GM19023 (cell line): Measurements from ENCODE around the gene PPP1R3E.
"Not testable (repeated sequence)": the region's sequence is repeated elsewhere in the genome, so short reads cannot be mapped to it uniquely, and the experiment has no call there.

Source experiments
- ATAC-seq: cut with Tn5 transposase; IDR thresholded peaks from one replicate; pipeline ENCODE4 v1.9.1; 2021; ENCODE audit warnings: mild to moderate bottlenecking, moderate library complexity; ENCODE audit not compliant: unreplicated experiment

PPP1R3E gene

GRCh38 chr14:23297611-23298277 lies 4.9 kb downstream of the PPP1R3E start:
- no peak for ATAC-seq

GRCh38 chr14:23297096-23297495 lies 5.6 kb downstream of the PPP1R3E start:
- ATAC-seq = no peak

- ATAC-seq = no peak
These were observed 6.5 kb downstream of the PPP1R3E start for GRCh38 chr14:23296012-23296777.

- ATAC-seq = no peak
These were observed 7.7 kb downstream of the PPP1R3E start for GRCh38 chr14:23294734-23295561.

- no peak for ATAC-seq
These were observed 15.7 kb downstream of the PPP1R3E start for GRCh38 chr14:23286902-23287479.

DNA sequence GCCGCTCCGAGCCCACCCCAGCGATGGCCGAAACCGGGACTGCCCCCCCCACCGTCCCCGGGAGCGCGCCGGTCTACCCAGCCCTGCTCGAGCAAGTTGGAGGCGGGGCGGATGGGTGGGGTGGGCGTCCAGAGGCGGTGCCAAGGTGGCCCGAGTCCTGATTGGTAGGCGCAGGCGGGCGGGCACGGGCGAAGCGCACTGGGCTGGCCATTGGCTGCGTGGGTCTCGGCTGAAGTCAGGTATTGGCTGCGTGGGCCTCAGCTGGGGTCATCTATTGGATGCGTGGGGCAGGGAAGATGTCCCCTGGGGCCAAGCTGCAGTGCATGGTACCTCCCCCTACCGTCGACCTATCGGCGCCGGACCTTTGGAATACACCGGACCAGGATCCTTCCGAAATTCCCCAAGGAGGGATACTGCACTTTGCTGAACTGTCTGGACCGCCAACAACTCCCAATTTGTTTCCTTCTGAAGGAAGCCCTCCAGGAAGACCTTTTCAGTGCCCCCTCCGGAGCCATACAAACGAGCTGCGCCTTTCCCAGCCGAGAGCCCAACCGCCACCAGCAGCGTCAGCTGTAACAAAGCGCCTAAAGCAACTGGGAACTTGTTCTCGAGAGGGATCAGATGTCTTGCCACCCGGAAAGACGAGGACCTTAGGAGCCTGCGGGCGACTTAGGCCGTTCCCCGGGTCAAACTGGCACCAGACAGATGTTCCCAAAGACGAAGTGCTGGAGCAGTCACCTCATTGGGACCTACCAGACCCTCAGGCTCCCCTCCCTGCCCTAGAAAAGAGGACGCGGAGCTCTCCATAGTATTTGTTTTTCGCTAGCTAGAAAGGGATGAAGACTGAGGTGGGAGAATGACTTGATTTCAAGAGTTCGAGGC lies 16.4 kb downstream of the PPP1R3E start, which contains the start of gene HOMEZ:
TSS of gene HOMEZ (minus strand) at position 113 of the 882 bp plus-strand sequence. CDS start 180 bp downstream, outside the sequence.
- ATAC-seq = peak; percentile 99

- peak; percentile 17 for ATAC-seq
These were observed 17.1 kb downstream of the PPP1R3E start for GRCh38 chr14:23285530-23286019.

- no peak for ATAC-seq
These were observed 17.8 kb downstream of the PPP1R3E start for GRCh38 chr14:23284654-23285529.

DNA sequence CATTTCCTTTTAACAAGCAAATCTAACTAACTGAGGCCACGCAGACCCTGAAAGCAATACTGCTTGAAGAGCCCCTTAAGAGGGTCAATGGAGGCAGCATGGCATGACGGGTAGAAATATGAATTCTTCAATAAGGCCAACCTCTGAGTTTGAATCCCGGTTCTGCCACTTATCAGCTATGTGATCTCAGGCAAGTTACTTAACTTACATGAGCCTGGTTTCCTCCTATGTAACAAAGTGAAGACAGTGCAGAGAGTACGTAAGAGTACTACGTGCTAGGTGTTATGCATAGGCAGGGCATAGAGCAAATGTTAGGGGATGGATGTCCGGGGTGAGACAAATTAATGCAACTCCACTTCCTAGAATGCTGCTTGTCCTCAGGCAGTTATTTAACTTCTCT lies 21.4 kb downstream of the PPP1R3E start:
- ATAC-seq = no peak

- not testable (repeated sequence) for ATAC-seq
These were observed 24.7 kb downstream of the PPP1R3E start for GRCh38 chr14:23277928-23278327.

DNA sequence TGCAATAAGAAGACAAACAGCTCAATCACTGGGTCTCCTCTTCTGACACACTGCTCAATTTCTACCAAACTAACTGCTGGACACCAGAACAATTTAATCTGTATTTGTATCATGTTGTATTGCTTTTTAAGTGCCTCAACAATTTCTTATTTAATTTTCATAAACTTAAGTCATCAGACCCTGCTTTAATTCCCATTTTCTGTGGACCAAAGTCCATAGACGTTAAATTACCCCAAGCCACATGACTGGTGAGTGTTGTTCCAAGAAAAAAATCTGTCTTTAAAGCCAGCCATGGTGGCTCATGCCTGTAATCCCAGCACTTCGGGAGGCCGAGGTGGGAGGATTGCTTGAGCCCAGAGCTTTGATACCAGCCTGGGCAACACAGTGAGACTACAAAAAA lies 25.5 kb downstream of the PPP1R3E start:
- no peak for ATAC-seq

DNA sequence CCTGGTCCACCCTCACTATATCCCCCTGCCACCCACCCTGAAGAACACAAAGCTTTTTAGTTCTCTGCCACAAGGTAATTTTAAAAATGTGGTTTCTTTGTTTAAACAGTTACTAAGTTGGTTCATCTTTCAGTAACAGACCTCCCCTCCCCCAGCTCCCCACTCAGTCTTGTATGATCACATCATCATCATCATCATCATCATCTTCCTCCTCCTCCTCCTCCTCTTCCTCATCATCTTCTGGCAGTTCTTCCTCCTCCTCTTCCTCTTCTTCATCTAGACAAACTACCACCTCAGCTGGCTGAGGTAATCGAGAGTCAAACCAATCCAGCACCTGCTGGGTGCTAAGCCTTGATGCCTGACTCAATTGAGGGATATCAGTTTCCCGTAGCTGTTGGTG lies 27.2 kb downstream of the PPP1R3E start:
- no peak for ATAC-seq

DNA sequence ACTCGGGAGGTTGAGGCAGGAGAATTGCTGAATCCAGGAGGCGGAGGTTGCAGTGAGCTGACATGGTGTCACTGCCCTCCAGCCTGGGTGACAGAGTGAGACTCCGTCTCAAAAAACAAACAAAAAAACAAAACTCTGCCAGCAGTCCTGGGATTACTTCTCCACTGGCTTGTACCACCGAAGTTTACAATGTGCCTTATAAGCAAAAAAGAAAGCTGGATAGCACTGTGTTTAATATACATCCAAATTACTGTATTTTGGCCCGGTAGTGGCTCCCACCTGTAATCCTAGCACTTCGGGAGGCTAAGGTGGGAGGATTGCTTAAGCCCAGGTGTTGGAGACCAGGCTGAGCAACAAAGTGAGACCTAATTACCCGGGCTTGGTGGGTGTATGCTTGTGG lies 33.5 kb downstream of the PPP1R3E start:
- ATAC-seq = no peak

GRCh38 chr14:23260849-23261248 lies 41.8 kb downstream of the PPP1R3E start:
- not testable (repeated sequence) for ATAC-seq

DNA sequence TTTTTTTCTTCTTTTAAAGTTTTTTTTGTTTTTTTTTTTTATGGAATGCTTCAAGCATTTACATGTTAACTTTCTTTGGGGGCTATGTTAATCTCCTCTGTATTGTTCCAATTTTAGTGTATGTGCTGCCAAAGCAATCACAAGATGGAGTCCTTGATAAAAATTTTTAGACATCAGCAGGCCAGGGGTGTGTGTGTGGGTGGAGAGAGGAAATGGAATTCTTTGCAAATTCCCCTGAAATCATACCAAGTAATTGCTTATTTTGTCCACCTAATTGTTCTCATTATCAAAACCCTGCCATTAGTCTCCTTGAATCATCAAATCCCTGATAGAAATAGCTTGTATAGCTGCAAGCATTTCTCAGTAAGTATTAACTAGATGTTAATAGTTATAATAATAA lies 43.2 kb downstream of the PPP1R3E start:
- ATAC-seq = no peak

- no peak for ATAC-seq
These were observed 44.4 kb downstream of the PPP1R3E start for GRCh38 chr14:23258256-23258655.

DNA sequence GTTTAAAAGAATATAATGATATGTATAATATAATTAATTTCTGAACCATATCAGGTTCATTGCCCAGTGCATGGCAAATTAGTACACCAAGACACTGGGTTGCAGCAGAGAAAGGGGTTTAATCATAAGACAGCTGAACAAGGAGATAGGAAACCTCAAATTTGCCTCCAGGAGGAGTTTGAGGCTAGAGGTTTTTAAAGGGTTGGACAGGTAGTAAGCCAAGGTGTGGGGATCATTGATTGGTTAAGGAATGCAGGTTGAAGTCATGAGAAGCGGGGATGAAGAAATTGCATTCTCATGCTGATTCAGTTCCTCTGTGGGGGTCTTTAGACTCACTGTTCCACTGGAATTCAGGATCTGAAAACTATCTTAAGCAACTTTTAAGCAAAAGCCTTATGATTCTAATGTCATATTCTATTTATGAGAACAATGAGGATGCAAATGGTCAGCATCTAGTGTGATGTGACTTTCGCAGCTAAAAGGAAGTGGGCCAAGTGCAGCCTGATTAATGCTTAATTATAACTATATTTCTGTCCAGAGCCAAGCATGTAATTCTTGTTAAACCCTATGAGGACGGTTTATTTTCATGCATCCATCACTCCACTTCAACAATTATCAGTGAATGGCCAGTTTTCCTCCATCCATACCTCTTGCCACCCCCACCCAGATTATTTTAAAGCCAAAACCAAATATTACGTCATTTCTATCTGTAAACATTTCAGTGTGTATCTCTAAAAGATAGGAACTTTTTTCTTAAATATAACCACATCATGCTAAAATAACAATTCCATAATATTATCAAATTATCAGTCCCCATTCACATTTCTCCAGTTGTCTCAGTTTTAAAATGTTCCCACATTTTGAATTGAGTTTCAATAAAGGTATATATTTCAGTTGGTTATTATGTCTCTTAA lies 50.0 kb downstream of the PPP1R3E start:
- ATAC-seq = no peak

DNA sequence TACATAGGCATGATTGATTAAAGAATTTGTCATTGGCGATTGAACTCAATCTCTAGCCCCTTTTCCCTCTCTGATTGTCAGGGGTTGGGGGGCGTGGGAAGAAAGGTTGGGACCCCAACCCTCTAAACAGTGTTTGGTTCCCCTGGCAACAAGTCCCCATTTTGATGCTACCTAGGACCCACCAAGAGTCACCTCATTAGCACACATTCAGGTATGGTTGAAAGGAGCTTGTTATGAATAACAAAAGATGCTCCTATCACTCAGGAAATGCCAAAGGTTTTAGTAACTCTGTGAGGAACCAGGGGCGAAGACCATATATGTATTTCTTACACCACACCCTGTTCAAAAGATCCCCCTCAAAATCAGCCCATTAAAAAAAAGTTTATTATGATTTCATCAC lies 50.7 kb downstream of the PPP1R3E start:
- no peak for ATAC-seq
